Calu3 (cell line): ENCODE data around the gene LRP8. TPM values are rescaled to one million over a fixed set of nuclear protein-coding genes. Genes with fewer than 3 reads are reported as not detected.

ENCODE experiments used
- BruUV-seq: library from RNA; stranded (reverse); fragments of 400-500 nt; replicated peaks from 2 replicates; lab custom pipeline; 2021; lab: Mats Ljungman, UMichigan
- CTCF ChIA-PET: fragments of 300-600 bp; sonication (Branson Sonifier 250); formaldehyde crosslinking; loops from one replicate; lab custom pipeline; 2022; ENCODE audit warnings: antibody characterized with exemption; lab: Charles Lee
- DNase-seq: peaks from one replicate; pipeline ENCODE4 v3.0.0; 2022
- H3K27ac Mint-ChIP-seq: one replicate; pipeline ENCODE4 v1.8.0; 2022; ENCODE audit warnings: mixed read lengths; ENCODE audit not compliant: unreplicated experiment
- H3K27me3 Mint-ChIP-seq: one replicate; pipeline ENCODE4 v1.8.0; 2022; ENCODE audit warnings: mixed read lengths; ENCODE audit not compliant: unreplicated experiment
- H3K36me3 Mint-ChIP-seq: one replicate; pipeline ENCODE4 v1.8.0; 2022; ENCODE audit warnings: mild to moderate bottlenecking, moderate library complexity, mixed read lengths; ENCODE audit not compliant: insufficient read depth, unreplicated experiment
- H3K4me1 Mint-ChIP-seq: one replicate; pipeline ENCODE4 v1.8.0; 2022; ENCODE audit warnings: mild to moderate bottlenecking, low read depth, mixed read lengths; ENCODE audit not compliant: unreplicated experiment
- H3K4me3 Mint-ChIP-seq: one replicate; pipeline ENCODE4 v1.8.0; 2022; ENCODE audit warnings: mild to moderate bottlenecking, low read depth, moderate library complexity, mixed read lengths; ENCODE audit not compliant: unreplicated experiment
- H3K9me3 Mint-ChIP-seq: one replicate; pipeline ENCODE4 v1.8.0; 2022; ENCODE audit warnings: low read depth, mixed read lengths; ENCODE audit not compliant: unreplicated experiment
- intact Hi-C: fragments of 100-400 bp; cut with micrococcal nuclease; formaldehyde crosslinking; loops from one replicate; pipeline ENCODE4 v1.10.0; 2022; ENCODE audit not compliant: unreplicated experiment
- total RNA-seq: library from RNA; stranded (reverse); gene quantifications from 2 replicates; pipeline ENCODE4 v1.2.3, GENCODE V29; 2022
- TF ChIP-seq, protein P1 (sequence below): fragments of 200-600 bp; IDR thresholded peaks from one replicate; pipeline ENCODE4 v1.8.0; 2022; ENCODE audit warnings: antibody characterized with exemption; ENCODE audit not compliant: unreplicated experiment

LRP8 gene
- total RNA-seq, 1 experiment from 2014 or later, result 104 TPM

DNA sequence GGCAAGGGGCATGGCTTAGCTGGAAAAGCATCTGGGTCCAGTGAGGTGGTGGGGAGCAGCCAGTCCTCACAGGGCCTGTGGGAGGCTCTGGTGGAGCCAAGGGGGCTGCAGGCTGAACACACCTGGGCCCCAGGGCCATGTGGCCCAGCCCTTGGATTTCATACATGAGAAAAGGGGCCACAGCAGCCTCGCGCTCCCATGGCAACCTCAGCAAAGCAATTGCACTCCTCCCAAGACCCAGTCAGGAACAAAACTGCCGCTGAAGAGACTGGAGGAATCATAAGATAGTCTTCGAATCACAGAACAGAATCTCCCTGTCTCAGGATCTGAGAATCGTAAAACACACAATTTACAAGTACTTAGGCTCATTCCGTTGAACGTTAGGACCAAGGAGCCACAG lies 24.6 kb downstream of the LRP8 start:
- BruUV-seq, result no TSS peak
- peaks cover 4% of the 10 kb centered on the region for H3K36me3 Mint-ChIP-seq
- peaks cover 7% of the 10 kb centered on the region for H3K4me1 Mint-ChIP-seq
- no peaks in the 10 kb centered on the region for H3K9me3 Mint-ChIP-seq
- no peak overlapping the region for H3K4me3 Mint-ChIP-seq
- no peak overlapping the region for H3K27ac Mint-ChIP-seq
- TF ChIP-seq, protein P1, sequence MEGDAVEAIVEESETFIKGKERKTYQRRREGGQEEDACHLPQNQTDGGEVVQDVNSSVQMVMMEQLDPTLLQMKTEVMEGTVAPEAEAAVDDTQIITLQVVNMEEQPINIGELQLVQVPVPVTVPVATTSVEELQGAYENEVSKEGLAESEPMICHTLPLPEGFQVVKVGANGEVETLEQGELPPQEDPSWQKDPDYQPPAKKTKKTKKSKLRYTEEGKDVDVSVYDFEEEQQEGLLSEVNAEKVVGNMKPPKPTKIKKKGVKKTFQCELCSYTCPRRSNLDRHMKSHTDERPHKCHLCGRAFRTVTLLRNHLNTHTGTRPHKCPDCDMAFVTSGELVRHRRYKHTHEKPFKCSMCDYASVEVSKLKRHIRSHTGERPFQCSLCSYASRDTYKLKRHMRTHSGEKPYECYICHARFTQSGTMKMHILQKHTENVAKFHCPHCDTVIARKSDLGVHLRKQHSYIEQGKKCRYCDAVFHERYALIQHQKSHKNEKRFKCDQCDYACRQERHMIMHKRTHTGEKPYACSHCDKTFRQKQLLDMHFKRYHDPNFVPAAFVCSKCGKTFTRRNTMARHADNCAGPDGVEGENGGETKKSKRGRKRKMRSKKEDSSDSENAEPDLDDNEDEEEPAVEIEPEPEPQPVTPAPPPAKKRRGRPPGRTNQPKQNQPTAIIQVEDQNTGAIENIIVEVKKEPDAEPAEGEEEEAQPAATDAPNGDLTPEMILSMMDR, result no peak
- H3K27me3 Mint-ChIP-seq, result no peaks in the 10 kb centered on the region
- no peak for DNase-seq
- intact Hi-C loops, result no loop called here
- CTCF ChIA-PET, result no interaction called here

DNA sequence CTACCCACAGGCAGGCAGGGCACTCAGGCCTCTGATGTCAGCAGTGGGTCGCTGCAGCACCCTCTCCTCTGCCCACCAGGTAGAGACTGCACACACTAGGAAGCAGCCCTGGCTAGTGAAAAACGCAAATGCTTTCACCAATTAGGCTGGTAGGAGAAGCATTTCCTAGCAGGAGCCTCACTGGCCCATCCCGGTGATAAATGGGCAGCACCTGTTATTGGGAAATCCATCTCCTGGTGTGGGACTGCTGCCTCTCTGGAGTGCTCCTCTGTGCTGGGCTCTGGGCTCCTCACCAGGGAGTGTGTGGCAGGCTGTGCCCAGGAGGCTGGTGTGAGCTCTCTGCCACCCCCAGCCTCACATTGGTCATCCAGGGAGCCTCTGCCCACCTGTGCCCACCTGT lies 28.6 kb downstream of the LRP8 start:
- H3K36me3 Mint-ChIP-seq, result peaks cover 6% of the 10 kb centered on the region
- no peak for DNase-seq
- no peak overlapping the region for H3K4me3 Mint-ChIP-seq
- peaks cover 7% of the 10 kb centered on the region for H3K4me1 Mint-ChIP-seq
- intact Hi-C loops, result no loop called here
- no TSS peak for BruUV-seq
- no peaks in the 10 kb centered on the region for H3K9me3 Mint-ChIP-seq
- no peaks in the 10 kb centered on the region for H3K27me3 Mint-ChIP-seq
- H3K27ac Mint-ChIP-seq, result no peak overlapping the region
- TF ChIP-seq, protein P1, result no peak
- CTCF ChIA-PET, result no interaction called here

DNA sequence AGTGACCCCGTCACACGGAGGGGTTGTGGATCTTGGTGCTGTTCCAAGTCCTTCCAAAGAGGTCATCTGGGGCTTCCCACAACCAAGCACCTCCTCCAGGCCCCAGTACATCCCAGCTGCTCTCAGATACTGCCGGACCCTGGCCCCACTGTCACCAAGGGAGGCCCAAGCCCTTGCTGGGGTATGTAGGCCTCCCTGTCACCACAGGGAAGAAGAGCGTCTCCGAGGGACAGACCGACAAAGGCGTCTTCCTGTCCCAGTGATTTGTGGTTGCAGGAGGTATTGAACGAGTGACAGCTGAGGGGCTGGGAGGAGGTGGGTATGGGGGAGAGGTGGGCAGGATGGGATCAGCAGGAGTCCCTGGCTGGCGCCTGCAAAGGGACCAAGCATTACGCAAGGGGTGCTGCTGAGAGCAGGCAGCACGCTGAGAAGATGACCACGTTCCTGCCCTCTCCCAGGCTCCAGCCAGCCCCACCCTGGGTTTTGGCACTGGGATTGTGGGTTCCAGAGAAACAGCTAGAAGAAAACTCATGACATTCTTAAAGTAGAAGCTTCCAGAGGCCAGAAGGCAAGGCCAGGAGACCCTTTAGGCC lies 29.7 kb downstream of the LRP8 start:
- no peak for DNase-seq
- Mint-ChIP-seq H3K27me3 (no peaks in the 10 kb centered on the region), H3K4me3 (no peak overlapping the region), H3K4me1 (peaks cover 7% of the 10 kb centered on the region), H3K36me3 (peaks cover 8% of the 10 kb centered on the region), H3K9me3 (no peaks in the 10 kb centered on the region), H3K27ac (no peak overlapping the region)
- intact Hi-C loops, result no loop called here
- CTCF ChIA-PET, result no interaction called here
- TF ChIP-seq, protein P1, result no peak
- no TSS peak for BruUV-seq

DNA sequence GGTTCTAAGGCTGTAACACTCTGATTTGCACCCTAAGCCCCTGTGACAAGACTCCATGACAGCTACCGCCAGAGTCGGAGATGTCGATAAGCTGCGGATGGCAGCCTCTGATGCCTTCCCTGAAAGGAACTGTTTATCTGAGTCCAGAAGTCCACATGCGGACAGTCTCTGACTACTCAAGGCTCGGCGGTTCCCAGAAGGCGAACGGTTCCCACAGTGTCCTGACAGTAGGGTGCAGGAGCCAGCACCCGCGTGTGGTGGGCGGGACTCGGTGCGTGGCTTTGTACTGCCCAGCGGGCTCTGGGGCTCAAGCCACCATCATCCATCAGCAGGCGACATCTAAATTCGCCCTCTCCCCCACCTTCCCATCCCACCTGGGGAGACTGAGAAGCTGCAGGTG lies 30.7 kb downstream of the LRP8 start:
- Mint-ChIP-seq H3K27me3 (no peaks in the 10 kb centered on the region), H3K4me3 (no peak overlapping the region), H3K27ac (no peak overlapping the region), H3K36me3 (peaks cover 8% of the 10 kb centered on the region), H3K9me3 (no peaks in the 10 kb centered on the region), H3K4me1 (peaks cover 7% of the 10 kb centered on the region)
- BruUV-seq, result no TSS peak
- CTCF ChIA-PET, result no interaction called here
- intact Hi-C loops, result no loop called here
- no peak for DNase-seq
- TF ChIP-seq, protein P1, result no peak
